Thyroid gland (tissue), 4 donors: ENCODE measurements around the gene VPS37C.
"Not testable (repeated sequence)": the region's sequence is repeated elsewhere in the genome, so short reads cannot be mapped to it uniquely, and the experiment has no call there.

ENCODE experiments used
- POLR2A ChIP-seq, 2 donors: fragments of 450-650 bp; IDR thresholded peaks; one replicate each; pipeline ENCODE4 v1.6.1; 2017; ENCODE audit warnings: antibody characterized with exemption in 2 of 2, mild to moderate bottlenecking in 2 of 2, moderate library complexity in 1 of 2
- TF ChIP-seq, protein P1 (sequence below), 6 experiments: fragments of 200-600 bp in 3 of 6; fragments of 450-650 bp in 3 of 6; sonication (generic) in 3 of 6; IDR thresholded peaks; one replicate each; pipeline ENCODE4 v1.5.1; 2016 to 2019; ENCODE audit warnings: antibody characterized with exemption in 6 of 6, mild to moderate bottlenecking in 2 of 6, inconsistent platforms in 1 of 6, moderate library complexity in 1 of 6

DNA sequence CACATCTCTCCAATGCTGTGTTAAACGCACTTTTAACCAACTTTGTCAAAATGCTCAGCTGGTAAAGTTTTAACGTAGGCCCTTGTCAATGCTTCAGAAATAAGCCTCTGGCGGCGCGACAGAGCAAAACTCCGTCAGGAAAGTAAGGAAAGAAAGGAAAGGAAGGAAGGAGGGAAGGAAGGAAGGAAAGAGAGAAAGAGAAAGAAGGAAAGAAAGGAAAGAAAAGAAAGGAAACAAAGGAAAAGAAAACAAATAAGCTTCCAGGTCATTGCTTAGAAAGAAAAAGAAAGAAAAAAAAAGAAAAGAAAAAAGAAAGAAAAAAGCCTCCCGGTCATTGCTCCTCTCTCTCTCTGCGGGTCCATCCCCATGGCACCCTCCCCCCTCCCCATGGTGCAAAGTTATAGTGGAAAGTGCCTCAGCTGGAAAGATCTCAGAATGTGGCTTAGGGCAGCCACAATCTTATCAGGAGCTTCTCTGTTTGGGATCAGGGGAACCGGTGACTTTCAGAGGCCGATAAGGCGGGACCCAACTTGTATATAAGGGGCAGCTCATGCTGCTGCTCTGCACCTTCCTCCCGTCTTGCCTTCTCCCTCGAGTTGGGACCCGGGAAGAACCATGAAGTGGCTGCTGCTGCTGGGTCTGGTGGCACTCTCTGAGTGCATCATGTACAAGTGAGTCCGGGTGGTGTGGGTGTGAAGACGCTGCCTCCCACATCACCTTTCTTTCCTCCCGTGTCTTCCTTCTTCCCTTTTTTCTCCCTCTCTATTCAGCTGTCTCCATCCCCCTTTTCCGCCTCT lies 41.9 kb upstream of the VPS37C start, which contains the start of gene PGA3:
- TF ChIP-seq, protein P1, sequence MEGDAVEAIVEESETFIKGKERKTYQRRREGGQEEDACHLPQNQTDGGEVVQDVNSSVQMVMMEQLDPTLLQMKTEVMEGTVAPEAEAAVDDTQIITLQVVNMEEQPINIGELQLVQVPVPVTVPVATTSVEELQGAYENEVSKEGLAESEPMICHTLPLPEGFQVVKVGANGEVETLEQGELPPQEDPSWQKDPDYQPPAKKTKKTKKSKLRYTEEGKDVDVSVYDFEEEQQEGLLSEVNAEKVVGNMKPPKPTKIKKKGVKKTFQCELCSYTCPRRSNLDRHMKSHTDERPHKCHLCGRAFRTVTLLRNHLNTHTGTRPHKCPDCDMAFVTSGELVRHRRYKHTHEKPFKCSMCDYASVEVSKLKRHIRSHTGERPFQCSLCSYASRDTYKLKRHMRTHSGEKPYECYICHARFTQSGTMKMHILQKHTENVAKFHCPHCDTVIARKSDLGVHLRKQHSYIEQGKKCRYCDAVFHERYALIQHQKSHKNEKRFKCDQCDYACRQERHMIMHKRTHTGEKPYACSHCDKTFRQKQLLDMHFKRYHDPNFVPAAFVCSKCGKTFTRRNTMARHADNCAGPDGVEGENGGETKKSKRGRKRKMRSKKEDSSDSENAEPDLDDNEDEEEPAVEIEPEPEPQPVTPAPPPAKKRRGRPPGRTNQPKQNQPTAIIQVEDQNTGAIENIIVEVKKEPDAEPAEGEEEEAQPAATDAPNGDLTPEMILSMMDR (IDR thresholded peaks at IDR 0.05) = not testable (repeated sequence)
- not testable (repeated sequence) for TF ChIP-seq POLR2A (IDR thresholded peaks at IDR 0.05)
